GM21619 (cell line): ENCODE data around the gene TYMP.

ENCODE experiments used
- ATAC-seq: cut with Tn5 transposase; IDR thresholded peaks from one replicate; pipeline ENCODE4 v1.9.1; 2021; ENCODE audit not compliant: unreplicated experiment

Gene TYMP

GRCh38 chr22:50529897-50530579, at the start of gene TYMP:
TSS of gene TYMP (minus strand) at chr22:50530012. CDS start at chr22:50529709, 303 bp downstream.
- ATAC-seq, result no peak

- ATAC-seq, result no peak
Measured at GRCh38 chr22:50578776-50579310, 49.0 kb upstream of the TYMP start.

- no peak for ATAC-seq
Measured at GRCh38 chr22:50577987-50578775, 48.4 kb upstream of the TYMP start, which contains the start of gene CPT1B. TSS of gene CPT1B (minus strand) at chr22:50578427. CDS start at chr22:50577915, 512 bp downstream.

- no peak for ATAC-seq
Measured at GRCh38 chr22:50577697-50577986, 47.8 kb upstream of the TYMP start.

GRCh38 chr22:50576806-50577696, 47.2 kb upstream of the TYMP start:
- no peak for ATAC-seq

- ATAC-seq, result no peak
Measured at GRCh38 chr22:50576070-50576469, 46.3 kb upstream of the TYMP start.

- ATAC-seq, result no peak
Measured at GRCh38 chr22:50575426-50575941, 45.7 kb upstream of the TYMP start.

- no peak for ATAC-seq
Measured at GRCh38 chr22:50574383-50574755, 44.6 kb upstream of the TYMP start.

- ATAC-seq, result no peak
Measured at GRCh38 chr22:50573491-50574382, 43.9 kb upstream of the TYMP start.

GRCh38 chr22:50572965-50573364, 43.2 kb upstream of the TYMP start:
- no peak for ATAC-seq

- no peak for ATAC-seq
Measured at GRCh38 chr22:50571264-50572175, 41.7 kb upstream of the TYMP start.

- no peak for ATAC-seq
Measured at GRCh38 chr22:50570861-50571260, 41.0 kb upstream of the TYMP start.

- ATAC-seq, result no peak
Measured at GRCh38 chr22:50569896-50570535, 40.2 kb upstream of the TYMP start.

GRCh38 chr22:50569041-50569459, 39.2 kb upstream of the TYMP start:
- ATAC-seq, result no peak

- no peak for ATAC-seq
Measured at GRCh38 chr22:50568626-50569025, 38.8 kb upstream of the TYMP start.

GRCh38 chr22:50567721-50568252, 38.0 kb upstream of the TYMP start:
- ATAC-seq, result no peak

GRCh38 chr22:50564289-50564688, 34.5 kb upstream of the TYMP start:
- no peak for ATAC-seq
